ENCODE measurements around the gene CPEB1.

Gene CPEB1

GRCh38 chr15:82571722-82572222 is 75.4 kb downstream of the CPEB1 start:
- TF ChIP-seq REST (IDR thresholded peaks at IDR 0.05; ENCODE audit: insufficient read depth in 1 of 2, low read depth in 2 of 2, low read length in 2 of 2): no peak
- peak; percentile 58; the same call in 1 of the 2 replicates for TF ChIP-seq POLR2AphosphoS5 (IDR thresholded peaks at IDR 0.05; ENCODE audit: low read depth, low read length)

GRCh38 chr15:82570721-82571508 is 76.2 kb downstream of the CPEB1 start:
- TF ChIP-seq SIN3A (IDR thresholded peaks at IDR 0.05; ENCODE audit: borderline replicate concordance, insufficient read depth, low read length) (no peak), POLR2AphosphoS5 (IDR thresholded peaks at IDR 0.05; ENCODE audit: low read depth, low read length) (no peak), FOXP2 (optimal IDR thresholded peaks at IDR 0.05; ENCODE audit: borderline replicate concordance, extremely low read depth, extremely low read length, insufficient read depth) (no peak), TAF1 (IDR thresholded peaks at IDR 0.05; ENCODE audit: borderline replicate concordance, insufficient read depth, low read length) (no peak), REST (IDR thresholded peaks at IDR 0.05; ENCODE audit: insufficient read depth in 1 of 2, low read depth in 2 of 2, low read length in 2 of 2) (no peak)

- TF ChIP-seq FOXP2 (optimal IDR thresholded peaks at IDR 0.05; ENCODE audit: borderline replicate concordance, extremely low read depth, extremely low read length, insufficient read depth) (no peak), POLR2AphosphoS5 (IDR thresholded peaks at IDR 0.05; ENCODE audit: low read depth, low read length) (no peak), REST (IDR thresholded peaks at IDR 0.05; ENCODE audit: insufficient read depth in 1 of 2, low read depth in 2 of 2, low read length in 2 of 2) (no peak), SIN3A (IDR thresholded peaks at IDR 0.05; ENCODE audit: borderline replicate concordance, insufficient read depth, low read length) (no peak)
Observed at GRCh38 chr15:82569834-82570233, 77.3 kb downstream of the CPEB1 start.

- TF ChIP-seq REST (IDR thresholded peaks at IDR 0.05; ENCODE audit: insufficient read depth in 1 of 2, low read depth in 2 of 2, low read length in 2 of 2) (no peak), POLR2AphosphoS5 (IDR thresholded peaks at IDR 0.05; ENCODE audit: low read depth, low read length) (no peak), SIN3A (IDR thresholded peaks at IDR 0.05; ENCODE audit: borderline replicate concordance, insufficient read depth, low read length) (no peak), TAF1 (IDR thresholded peaks at IDR 0.05; ENCODE audit: borderline replicate concordance, insufficient read depth, low read length) (no peak)
Observed at GRCh38 chr15:82568986-82569385, 78.2 kb downstream of the CPEB1 start.

GRCh38 chr15:82567661-82568060 is 79.5 kb downstream of the CPEB1 start:
- no peak for TF ChIP-seq REST (IDR thresholded peaks at IDR 0.05; ENCODE audit: insufficient read depth in 1 of 2, low read depth in 2 of 2, low read length in 2 of 2)
- TF ChIP-seq SIN3A (IDR thresholded peaks at IDR 0.05; ENCODE audit: borderline replicate concordance, insufficient read depth, low read length): no peak
- TF ChIP-seq FOXP2 (optimal IDR thresholded peaks at IDR 0.05; ENCODE audit: borderline replicate concordance, extremely low read depth, extremely low read length, insufficient read depth): no peak
- TF ChIP-seq POLR2AphosphoS5 (IDR thresholded peaks at IDR 0.05; ENCODE audit: low read depth, low read length): no peak

All from PFSK-1 (cell line).